Tibial nerve (tissue), 4 donors: ENCODE measurements around the gene MRFAP1.
"Not testable (repeated sequence)": the region's sequence is repeated elsewhere in the genome, so short reads cannot be mapped to it uniquely, and the experiment has no call there.

Experiments used
- EP300 ChIP-seq, 2 donors: sonication (generic); formaldehyde crosslinking; IDR thresholded peaks; one replicate each; pipeline ENCODE4 v1.6.1; 2017; ENCODE audit warnings: antibody characterized with exemption in 2 of 2, mild to moderate bottlenecking in 1 of 2
- POLR2A ChIP-seq, 2 donors: fragments of 450-650 bp; IDR thresholded peaks; one replicate each; pipeline ENCODE4 v1.6.1; 2017; ENCODE audit warnings: antibody characterized with exemption in 2 of 2, mild to moderate bottlenecking in 2 of 2, moderate library complexity in 2 of 2
- TF ChIP-seq, protein P1 (sequence below), 5 experiments: fragments of 200-600 bp in 3 of 5; fragments of 450-650 bp in 2 of 5; sonication (generic) in 3 of 5; IDR thresholded peaks; one replicate each; pipeline ENCODE4 v1.5.1; 2016 to 2019; ENCODE audit warnings: antibody characterized with exemption in 5 of 5, mild to moderate bottlenecking in 3 of 5, moderate library complexity in 2 of 5

DNA sequence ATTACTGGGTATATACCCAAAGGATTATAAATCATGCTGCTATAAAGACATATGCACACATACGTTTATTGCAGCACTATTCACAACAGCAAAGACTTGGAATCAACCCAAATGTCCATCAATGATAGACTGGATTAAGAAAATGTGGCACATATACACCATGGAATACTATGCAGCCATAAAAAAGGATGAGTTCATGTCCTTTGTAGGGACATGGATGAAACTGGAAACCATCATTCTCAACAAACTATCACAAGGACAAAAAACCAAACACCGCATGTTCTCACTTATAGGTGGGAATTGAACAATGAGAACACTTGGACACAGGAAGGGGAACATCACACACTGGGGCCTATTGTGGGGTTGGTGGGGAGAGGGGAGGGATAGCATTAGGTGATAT lies 14.8 kb downstream of the MRFAP1 start:
- TF ChIP-seq, protein P1, sequence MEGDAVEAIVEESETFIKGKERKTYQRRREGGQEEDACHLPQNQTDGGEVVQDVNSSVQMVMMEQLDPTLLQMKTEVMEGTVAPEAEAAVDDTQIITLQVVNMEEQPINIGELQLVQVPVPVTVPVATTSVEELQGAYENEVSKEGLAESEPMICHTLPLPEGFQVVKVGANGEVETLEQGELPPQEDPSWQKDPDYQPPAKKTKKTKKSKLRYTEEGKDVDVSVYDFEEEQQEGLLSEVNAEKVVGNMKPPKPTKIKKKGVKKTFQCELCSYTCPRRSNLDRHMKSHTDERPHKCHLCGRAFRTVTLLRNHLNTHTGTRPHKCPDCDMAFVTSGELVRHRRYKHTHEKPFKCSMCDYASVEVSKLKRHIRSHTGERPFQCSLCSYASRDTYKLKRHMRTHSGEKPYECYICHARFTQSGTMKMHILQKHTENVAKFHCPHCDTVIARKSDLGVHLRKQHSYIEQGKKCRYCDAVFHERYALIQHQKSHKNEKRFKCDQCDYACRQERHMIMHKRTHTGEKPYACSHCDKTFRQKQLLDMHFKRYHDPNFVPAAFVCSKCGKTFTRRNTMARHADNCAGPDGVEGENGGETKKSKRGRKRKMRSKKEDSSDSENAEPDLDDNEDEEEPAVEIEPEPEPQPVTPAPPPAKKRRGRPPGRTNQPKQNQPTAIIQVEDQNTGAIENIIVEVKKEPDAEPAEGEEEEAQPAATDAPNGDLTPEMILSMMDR (IDR thresholded peaks at IDR 0.05), result not testable (repeated sequence)
- not testable (repeated sequence) for TF ChIP-seq POLR2A, EP300 (IDR thresholded peaks at IDR 0.05)
